ENCODE measurements around the gene GRM7. TPM values are rescaled to one million over a fixed set of nuclear protein-coding genes. Genes with fewer than 3 reads are reported as not detected.

The GRM7 gene
- total RNA-seq, 2 donors from 2014 or later = 0.96 to 1.5 TPM

DNA sequence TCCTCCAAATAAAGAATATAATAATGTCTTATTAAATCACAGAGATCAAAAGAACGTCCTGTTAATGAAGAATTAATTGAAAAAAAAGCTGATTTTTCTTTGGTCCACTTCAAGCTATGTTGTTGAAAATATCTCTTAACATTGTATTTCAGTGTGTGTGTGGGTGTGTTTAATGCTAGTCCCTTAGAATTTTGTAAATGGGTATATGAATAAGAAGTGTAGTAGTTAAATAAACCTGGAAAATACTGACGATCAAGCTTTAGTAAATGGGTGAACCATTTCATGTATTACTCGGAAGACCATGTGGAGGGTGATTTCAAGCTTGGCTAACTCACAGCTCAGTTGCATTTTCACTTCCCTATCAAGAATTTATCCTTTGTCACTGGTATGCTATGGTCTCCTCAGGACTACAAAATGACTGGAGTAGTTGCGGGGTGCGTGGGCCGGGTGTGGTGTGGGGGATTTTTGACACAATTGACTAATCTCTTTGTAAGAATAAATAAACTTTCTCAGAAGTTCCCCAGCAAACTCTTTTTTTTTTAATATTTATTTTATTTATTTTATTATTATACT lies 586.4 kb downstream of the GRM7 start:
- Histone ChIP-seq H3K9me3 (no peaks in the 10 kb centered on the region), H3K27me3 (replicated peaks; ENCODE audit: insufficient read depth) (no peaks in the 10 kb centered on the region), H3K36me3 (no peaks in the 10 kb centered on the region), H3K27ac (no peak overlapping the region), H3K4me3 (no peak overlapping the region), H3K4me1 (replicated peaks) (no peaks in the 10 kb centered on the region)
- intact Hi-C loops (cut with DNase I) = no loop called here
- TF ChIP-seq POLR2AphosphoS5 (IDR thresholded peaks at IDR 0.05) = no peak
- TF ChIP-seq POLR2A (IDR thresholded peaks at IDR 0.05) = no peak
- TF ChIP-seq, protein P1, sequence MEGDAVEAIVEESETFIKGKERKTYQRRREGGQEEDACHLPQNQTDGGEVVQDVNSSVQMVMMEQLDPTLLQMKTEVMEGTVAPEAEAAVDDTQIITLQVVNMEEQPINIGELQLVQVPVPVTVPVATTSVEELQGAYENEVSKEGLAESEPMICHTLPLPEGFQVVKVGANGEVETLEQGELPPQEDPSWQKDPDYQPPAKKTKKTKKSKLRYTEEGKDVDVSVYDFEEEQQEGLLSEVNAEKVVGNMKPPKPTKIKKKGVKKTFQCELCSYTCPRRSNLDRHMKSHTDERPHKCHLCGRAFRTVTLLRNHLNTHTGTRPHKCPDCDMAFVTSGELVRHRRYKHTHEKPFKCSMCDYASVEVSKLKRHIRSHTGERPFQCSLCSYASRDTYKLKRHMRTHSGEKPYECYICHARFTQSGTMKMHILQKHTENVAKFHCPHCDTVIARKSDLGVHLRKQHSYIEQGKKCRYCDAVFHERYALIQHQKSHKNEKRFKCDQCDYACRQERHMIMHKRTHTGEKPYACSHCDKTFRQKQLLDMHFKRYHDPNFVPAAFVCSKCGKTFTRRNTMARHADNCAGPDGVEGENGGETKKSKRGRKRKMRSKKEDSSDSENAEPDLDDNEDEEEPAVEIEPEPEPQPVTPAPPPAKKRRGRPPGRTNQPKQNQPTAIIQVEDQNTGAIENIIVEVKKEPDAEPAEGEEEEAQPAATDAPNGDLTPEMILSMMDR (IDR thresholded peaks at IDR 0.05) = no peak
- 76% methylated on average over 6 of the region's 6 CpGs for WGBS
- DNase-seq (ENCODE audit: low spot score) = no peak

DNA sequence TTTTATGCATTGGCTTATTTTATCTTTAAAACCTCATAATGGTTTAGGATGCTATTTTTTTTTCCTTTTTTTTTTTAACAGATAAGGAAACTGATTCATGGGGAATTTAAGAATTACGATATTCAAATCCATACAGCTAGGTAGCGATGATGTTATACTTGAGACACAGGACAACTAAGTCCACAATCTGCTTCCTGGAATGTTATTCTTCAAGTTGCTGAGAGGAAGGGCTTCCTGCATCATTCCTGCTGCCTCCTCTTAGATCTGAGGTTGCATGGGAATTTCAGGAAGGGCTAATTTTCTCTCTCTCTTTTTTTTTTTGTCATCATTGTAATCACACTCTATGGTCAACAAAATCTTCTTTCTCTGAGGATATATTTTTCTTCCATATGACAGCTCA lies 595.5 kb downstream of the GRM7 start:
- H3K4me1 ChIP-seq (replicated peaks) = no peaks in the 10 kb centered on the region
- intact Hi-C loops (cut with DNase I) = no loop called here
- H3K9me3 ChIP-seq = no peaks in the 10 kb centered on the region
- TF ChIP-seq POLR2AphosphoS5 (IDR thresholded peaks at IDR 0.05) = no peak
- TF ChIP-seq, protein P1 (IDR thresholded peaks at IDR 0.05) = no peak
- TF ChIP-seq POLR2A (IDR thresholded peaks at IDR 0.05) = no peak
- WGBS = 81% methylated on average over 2 of the region's 2 CpGs
- no peak overlapping the region for H3K4me3 ChIP-seq
- H3K36me3 ChIP-seq = no peaks in the 10 kb centered on the region
- H3K27me3 ChIP-seq (replicated peaks; ENCODE audit: insufficient read depth) = no peaks in the 10 kb centered on the region
- DNase-seq (ENCODE audit: low spot score) = no peak
- no peak overlapping the region for H3K27ac ChIP-seq

DNA sequence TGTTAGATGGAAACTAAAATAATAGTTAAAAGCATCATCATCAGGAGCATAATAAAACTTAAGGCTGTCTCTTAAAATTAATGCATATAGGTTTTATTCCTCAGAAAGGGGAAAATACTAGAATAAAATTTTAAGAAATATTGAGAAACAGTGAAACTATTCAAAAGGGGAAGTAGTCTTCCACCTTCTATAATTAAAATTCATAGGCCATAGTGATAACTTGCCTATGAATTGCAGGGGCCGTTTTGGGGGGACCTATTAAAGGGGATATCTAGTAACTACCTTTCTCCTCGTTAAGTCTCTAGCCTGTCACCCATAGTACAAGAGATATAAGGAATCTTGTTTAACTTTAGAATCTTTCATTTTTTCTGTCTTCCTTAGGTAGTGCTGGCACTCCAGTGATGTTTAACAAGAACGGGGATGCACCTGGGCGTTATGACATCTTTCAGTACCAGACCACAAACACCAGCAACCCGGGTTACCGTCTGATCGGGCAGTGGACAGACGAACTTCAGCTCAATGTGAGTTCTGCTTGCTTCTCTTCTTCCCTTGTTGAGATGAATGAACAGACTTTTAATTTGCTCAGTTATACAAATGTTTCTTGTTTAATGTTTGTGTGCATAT lies 600.4 kb downstream of the GRM7 start:
- intact Hi-C loops (cut with DNase I) = no loop called here
- 79% methylated on average over 8 of the region's 8 CpGs for WGBS

DNA sequence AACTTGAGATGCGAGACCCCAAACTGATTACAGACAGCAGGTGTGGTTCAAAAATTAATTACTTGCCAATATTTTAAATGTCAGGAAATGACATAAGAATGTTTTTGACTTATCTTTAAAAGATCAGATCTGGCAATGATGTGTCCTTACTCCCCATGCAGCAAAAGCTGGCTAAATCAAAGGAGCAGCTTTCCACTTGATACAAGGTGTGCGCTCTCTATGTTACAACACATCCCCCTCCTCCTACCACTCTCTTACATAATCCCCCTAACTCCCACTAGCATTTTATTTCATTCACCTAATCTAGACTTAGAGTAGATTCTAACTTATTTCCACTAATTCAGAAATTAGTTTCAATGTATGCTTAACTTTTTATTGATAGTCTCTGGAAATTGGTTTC lies 609.0 kb downstream of the GRM7 start:
- Histone ChIP-seq H3K36me3 (no peaks in the 10 kb centered on the region), H3K4me3 (no peak overlapping the region), H3K9me3 (no peaks in the 10 kb centered on the region), H3K4me1 (replicated peaks) (no peaks in the 10 kb centered on the region), H3K27ac (no peak overlapping the region), H3K27me3 (replicated peaks; ENCODE audit: insufficient read depth) (no peaks in the 10 kb centered on the region)
- no peak for DNase-seq (ENCODE audit: low spot score)
- intact Hi-C loops (cut with DNase I) = no loop called here
- 84% methylated on average over 2 of the region's 2 CpGs for WGBS
- TF ChIP-seq, protein P1 (IDR thresholded peaks at IDR 0.05) = no peak
- no peak for TF ChIP-seq POLR2AphosphoS5 (IDR thresholded peaks at IDR 0.05)
- TF ChIP-seq POLR2A (IDR thresholded peaks at IDR 0.05) = no peak

More for the DNA sequence above, 600.4 kb downstream of the GRM7 start:
- H3K9me3 ChIP-seq = no peaks in the 10 kb centered on the region
- TF ChIP-seq POLR2A (IDR thresholded peaks at IDR 0.05) = no peak
- TF ChIP-seq POLR2AphosphoS5 (IDR thresholded peaks at IDR 0.05) = no peak
- TF ChIP-seq, protein P1 (IDR thresholded peaks at IDR 0.05) = no peak
- H3K36me3 ChIP-seq = no peaks in the 10 kb centered on the region
- H3K4me1 ChIP-seq (replicated peaks) = no peaks in the 10 kb centered on the region
- no peak overlapping the region for H3K4me3 ChIP-seq
- no peaks in the 10 kb centered on the region for H3K27me3 ChIP-seq (replicated peaks; ENCODE audit: insufficient read depth)
- no peak for DNase-seq (ENCODE audit: low spot score)
- no peak overlapping the region for H3K27ac ChIP-seq

DNA sequence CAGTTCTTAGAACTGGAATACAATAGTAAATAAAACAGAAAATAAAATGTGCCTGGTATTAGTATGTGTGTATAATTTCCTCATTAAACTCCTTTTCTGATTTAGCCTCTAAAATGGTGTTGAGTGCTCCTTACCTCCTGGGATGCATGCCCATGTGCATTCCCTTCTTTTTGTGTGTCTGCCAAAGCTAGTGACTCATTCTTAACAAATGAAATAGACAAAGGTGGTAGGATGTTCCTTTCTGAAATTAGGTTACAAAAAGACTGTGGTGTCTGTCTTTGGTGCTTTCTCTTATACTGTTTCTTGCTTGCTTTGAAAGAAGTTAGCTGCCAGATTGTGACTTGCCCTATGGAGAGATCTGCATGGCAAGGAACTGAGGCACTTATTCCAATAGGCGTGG lies 623.7 kb downstream of the GRM7 start:
- H3K27me3 ChIP-seq (replicated peaks; ENCODE audit: insufficient read depth) = no peaks in the 10 kb centered on the region
- DNase-seq (ENCODE audit: low spot score) = no peak
- WGBS = 67% methylated on average over 1 of the region's 1 CpG
- no peaks in the 10 kb centered on the region for H3K4me1 ChIP-seq (replicated peaks)
- no peak overlapping the region for H3K4me3 ChIP-seq
- TF ChIP-seq, protein P1 (IDR thresholded peaks at IDR 0.05) = no peak
- TF ChIP-seq POLR2A (IDR thresholded peaks at IDR 0.05) (no peak), POLR2AphosphoS5 (IDR thresholded peaks at IDR 0.05) (no peak)
- H3K27ac ChIP-seq = no peak overlapping the region
- no peaks in the 10 kb centered on the region for H3K9me3 ChIP-seq
- H3K36me3 ChIP-seq = no peaks in the 10 kb centered on the region
- intact Hi-C loops (cut with DNase I) = no loop called here
